IPS-NIHi11 (cell line): ENCODE data around the gene GABRG3.

Experiments
- DNase-seq: peaks from one replicate; pipeline ENCODE4 v3.0.0; 2012; ENCODE audit warnings: mixed read lengths, low spot score

GABRG3 gene

DNA sequence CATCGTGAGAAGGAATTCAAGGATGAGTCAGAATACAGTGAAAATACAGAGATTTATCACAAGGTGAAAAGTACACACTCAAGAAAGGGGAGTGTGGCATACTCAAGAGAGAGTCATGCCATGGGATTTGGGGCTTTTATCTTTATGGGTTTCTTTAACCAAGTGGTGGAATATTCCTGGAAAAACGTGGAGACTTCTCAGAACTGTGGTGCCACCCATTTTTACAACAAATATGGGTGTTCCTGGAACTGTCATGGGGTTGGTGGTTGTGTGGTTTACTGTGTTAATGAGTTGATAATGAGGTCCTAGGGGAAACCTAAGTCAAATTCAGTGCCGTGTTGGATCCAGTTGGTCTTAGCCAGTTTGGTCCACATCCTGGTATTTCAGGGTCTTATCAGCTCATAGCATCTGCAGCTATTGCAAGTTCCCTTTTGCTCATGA lies 497.2 kb downstream of the GABRG3 start:
- no peak for DNase-seq

GRCh38 chr15:27473845-27474244 lies 502.9 kb downstream of the GABRG3 start:
- no peak for DNase-seq

- DNase-seq, result no peak
Measured at GRCh38 chr15:27475395-27475794, 504.4 kb downstream of the GABRG3 start.

- no peak for DNase-seq
Measured at GRCh38 chr15:27479296-27480140, 508.5 kb downstream of the GABRG3 start.

DNA sequence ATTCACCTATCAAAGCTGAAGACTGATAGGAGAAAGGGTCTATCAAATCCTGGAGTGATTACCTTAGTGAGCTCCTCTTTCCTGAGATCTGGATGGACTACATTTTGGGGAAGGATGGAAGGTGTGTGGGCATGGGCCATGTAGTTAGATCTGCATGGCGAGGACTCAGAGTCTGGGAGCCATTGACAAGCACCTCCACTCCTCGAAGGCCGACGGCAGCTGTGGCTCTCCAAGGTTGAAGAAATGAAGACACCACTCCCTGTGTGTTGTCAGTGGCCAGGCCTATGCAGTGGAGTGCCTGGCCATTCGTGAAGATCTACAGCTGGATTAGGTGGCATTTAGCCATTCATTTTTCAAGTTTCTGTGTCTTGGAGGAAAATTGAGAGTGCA lies 509.2 kb downstream of the GABRG3 start:
- DNase-seq, result no peak

DNA sequence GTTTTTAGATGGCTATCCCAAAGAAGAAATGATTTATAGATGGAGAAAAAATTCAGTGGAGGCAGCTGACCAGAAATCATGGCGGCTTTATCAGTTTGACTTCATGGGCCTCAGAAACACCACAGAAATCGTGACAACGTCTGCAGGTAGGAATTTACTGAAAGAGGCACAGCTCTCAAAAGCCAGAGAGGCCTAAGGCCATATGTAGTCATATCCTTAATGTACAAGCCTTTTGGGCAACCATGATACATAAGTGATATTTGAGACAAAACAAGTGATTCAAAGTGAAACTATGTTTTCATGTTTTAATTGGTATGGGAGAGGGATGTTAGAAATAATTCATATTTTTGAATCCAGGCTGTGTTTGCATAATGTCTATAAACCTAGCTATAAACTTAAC lies 509.7 kb downstream of the GABRG3 start:
- no peak for DNase-seq

DNA sequence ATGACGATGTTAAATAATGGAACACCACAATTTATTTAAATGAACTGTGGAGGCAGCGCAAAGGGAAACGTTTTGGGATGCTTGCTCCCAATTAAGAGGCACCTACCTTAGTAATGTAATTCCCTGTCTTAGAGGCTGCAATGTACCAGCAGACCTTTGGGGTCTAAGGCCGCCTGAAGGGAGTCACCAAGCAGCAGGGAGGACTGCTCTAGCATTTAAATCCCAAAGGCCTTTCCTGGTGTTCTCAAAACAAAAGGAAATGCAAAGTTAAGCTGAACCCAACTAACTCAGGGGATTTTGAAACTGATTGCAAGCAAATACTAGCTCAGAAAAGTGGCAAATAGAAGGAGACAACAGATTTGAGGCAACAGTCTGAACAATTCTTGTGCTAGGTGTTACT lies 510.8 kb downstream of the GABRG3 start:
- peak; percentile 54 for DNase-seq

GRCh38 chr15:27482287-27482686 lies 511.3 kb downstream of the GABRG3 start:
- no peak for DNase-seq

GRCh38 chr15:27483124-27483523 lies 512.1 kb downstream of the GABRG3 start:
- no peak for DNase-seq

GRCh38 chr15:27485265-27485664 lies 514.3 kb downstream of the GABRG3 start:
- DNase-seq, result no peak

- no peak for DNase-seq
Measured at GRCh38 chr15:27486051-27486450, 515.1 kb downstream of the GABRG3 start.

- no peak for DNase-seq
Measured at GRCh38 chr15:27486683-27487647, 516.0 kb downstream of the GABRG3 start.

DNA sequence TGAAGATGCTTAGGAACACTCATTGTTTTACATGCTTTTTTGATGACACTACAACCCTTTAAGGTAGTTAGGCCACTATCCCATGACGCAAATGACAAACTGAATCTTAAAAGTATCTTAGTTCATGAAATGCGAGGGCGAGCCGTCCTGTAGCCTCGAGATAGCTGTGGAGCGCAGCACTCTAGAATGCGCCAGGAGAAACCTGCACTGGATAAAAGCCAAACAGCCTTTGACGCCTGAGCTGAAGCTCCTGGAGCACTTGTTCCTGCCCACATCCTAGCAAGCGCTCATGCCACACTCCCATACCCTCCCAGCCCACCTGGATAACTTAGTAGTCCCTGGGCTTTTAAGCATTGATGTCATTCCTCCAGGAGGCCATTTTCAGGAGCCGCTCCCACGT lies 516.9 kb downstream of the GABRG3 start:
- DNase-seq, result no peak

- no peak for DNase-seq
Measured at GRCh38 chr15:27490867-27491595, 520.0 kb downstream of the GABRG3 start.

DNA sequence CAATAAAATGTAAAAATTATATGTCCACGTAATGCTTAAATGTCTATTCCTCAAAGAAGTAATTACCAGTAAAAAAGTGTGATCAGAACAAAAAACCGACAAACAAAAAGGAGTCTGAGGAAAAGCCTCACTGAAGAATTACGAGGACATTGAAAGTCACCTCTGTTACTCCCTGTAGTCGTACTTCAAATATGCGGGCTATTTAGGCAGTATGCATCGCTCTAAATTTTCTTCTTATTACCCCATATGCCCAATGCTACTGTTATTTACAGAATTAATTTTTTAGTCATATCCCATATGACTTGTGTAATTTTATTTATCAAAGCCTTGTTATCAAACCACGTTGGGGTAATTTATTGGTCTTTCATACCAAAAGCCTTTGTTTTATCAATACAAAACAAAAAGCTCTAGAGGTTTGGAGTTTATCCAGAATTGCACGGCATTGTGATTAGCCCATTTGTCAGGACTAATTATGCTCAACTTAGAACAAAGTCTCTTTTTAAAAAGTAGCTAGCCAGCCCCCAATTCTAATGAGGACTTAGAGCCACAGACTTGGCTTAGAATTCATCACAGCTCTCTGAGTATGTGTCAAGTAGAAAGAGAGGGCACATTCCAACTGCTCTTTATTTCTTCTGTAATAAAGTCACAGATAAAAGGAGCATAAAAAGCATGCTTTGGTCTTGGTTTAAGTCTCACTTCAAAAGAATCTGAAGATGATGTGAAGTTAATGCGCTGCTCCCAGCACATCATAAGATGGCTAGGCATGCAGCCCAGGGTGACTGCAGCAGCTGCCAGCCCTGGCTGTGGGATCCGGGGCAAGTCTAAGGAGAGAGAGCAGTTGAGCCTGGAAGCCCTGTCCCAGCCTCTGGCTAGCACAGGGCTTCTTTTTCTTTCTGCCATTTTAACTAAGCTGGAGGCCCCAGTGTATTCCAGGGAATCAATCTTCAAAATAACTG lies 521.0 kb downstream of the GABRG3 start:
- no peak for DNase-seq

DNA sequence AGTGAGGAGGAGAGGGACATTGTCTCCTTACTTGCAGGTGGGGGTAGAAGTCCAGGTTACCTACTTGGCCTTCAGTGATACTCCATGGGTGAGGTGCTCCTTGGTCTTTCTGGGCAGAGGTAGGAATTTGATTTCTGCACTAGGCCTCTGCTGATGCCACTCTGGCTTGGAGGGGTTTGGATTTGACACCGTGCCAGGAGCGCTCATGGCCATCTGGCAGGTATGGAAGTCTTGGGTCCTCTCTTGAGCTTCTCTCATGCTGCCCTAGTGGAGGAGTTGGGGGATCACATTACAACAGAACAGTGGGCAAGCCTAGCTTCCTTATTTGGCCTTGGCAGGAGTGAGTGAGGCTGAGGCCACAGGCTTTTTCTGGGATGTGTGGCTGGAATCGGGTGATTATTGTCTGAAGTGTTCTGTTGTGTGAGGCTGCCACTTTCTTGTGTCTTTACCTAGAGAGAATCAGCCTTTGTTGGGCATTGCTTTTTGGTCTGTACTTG lies 525.0 kb downstream of the GABRG3 start:
- DNase-seq, result no peak

- no peak for DNase-seq
Measured at GRCh38 chr15:27498700-27499099, 527.7 kb downstream of the GABRG3 start.

DNA sequence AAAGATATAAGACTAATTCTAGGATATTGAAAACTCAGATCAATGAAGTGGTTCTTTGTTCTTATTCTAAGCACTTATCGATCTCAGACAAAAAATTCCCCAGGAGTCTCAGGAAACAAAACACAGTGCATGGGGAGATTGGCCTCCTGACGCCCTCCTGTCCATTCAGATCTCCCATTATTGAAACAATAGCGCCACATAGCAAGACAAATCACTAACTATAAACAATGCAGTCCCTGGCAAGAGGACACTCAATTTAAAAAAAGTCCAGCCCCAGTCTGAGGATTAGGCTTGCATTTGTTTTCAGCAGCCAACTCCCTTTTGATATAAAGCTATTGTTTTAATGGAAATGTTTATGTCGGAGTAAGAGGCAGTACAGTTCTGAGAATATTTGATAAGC lies 528.2 kb downstream of the GABRG3 start:
- no peak for DNase-seq

- DNase-seq, result no peak
Measured at GRCh38 chr15:27499719-27500118, 528.7 kb downstream of the GABRG3 start.

- no peak for DNase-seq
Measured at GRCh38 chr15:27500206-27500605, 529.2 kb downstream of the GABRG3 start.

DNA sequence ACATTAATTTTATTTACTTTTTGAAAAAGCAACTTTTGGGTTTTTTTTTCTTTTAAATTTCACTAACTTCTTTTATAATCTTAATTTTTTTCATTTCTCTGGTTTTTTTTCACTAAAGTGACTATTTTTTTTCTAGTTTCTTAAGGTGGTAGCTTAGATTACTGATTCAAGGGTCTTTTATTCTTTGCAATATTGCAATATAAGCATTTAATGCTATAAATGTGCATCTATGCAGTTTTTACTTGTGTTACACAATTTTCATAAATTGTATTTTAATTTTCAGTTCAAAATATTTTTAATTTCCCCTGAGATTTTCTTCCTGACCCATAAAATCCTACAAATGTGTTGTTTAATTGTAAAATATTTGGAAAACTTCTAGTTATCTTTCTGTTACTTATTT lies 535.8 kb downstream of the GABRG3 start:
- DNase-seq, result no peak
